HG02571 (cell line): ENCODE measurements around the gene AGPAT2.

ENCODE experiments used
- ATAC-seq: cut with Tn5 transposase; IDR thresholded peaks from one replicate; pipeline ENCODE4 v1.9.1; 2021; ENCODE audit warnings: mild to moderate bottlenecking, moderate library complexity; ENCODE audit not compliant: unreplicated experiment

Gene AGPAT2

DNA sequence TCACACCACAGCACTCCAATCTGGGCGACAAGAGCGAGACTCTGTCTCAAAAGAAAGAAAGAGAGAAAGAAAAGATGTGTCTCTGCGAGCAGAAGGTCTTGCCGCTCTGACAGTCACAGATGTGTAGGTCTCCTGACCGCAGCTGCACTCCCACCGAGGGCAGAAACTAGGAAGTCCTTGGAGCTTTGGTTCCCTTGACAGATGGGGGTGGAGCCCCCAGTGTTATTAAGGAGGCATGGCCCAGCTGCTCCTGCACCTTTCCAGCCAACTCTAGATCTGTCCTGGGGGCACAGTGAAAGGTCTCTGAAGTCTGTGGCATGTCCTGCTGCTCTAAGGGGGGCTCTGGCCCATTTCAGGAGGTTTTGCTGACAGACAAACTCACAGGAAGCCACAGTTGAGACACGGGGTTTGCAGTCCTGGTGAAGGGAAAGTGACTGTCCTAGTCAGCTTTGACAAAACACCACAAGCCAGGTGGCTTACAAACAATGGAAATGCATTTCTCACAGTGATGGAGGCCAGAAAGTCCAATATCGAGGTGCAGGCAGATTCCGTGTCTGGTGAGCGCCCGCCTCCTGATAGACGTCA lies 16.1 kb upstream of the AGPAT2 start:
- no peak for ATAC-seq

GRCh38 chr9:136701668-136702053 lies 14.4 kb upstream of the AGPAT2 start:
- ATAC-seq, result no peak

GRCh38 chr9:136700959-136701667 lies 13.9 kb upstream of the AGPAT2 start:
- ATAC-seq, result peak; percentile 67

DNA sequence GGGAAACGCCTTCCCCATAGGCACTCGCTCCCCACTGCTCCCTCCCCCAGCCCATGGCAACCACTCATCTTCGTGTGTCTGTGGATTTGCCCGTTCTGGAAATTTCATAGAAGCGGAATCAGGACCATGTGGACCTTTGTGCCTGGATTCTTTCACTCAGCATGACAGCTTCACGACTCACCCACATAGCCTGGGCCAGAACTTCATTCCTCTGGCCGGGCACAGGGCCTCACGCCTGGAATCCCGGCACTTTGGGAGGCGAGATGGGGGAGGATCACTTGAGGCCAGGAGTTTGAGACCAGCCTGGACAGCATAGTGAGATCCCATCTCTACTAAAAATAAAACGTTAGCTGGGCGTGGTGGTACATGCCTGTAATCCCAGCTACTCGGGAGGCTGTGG lies 13.0 kb upstream of the AGPAT2 start:
- ATAC-seq, result no peak

GRCh38 chr9:136698635-136699246 lies 11.5 kb upstream of the AGPAT2 start:
- ATAC-seq, result no peak

GRCh38 chr9:136697821-136698526 lies 10.7 kb upstream of the AGPAT2 start:
- ATAC-seq, result no peak

DNA sequence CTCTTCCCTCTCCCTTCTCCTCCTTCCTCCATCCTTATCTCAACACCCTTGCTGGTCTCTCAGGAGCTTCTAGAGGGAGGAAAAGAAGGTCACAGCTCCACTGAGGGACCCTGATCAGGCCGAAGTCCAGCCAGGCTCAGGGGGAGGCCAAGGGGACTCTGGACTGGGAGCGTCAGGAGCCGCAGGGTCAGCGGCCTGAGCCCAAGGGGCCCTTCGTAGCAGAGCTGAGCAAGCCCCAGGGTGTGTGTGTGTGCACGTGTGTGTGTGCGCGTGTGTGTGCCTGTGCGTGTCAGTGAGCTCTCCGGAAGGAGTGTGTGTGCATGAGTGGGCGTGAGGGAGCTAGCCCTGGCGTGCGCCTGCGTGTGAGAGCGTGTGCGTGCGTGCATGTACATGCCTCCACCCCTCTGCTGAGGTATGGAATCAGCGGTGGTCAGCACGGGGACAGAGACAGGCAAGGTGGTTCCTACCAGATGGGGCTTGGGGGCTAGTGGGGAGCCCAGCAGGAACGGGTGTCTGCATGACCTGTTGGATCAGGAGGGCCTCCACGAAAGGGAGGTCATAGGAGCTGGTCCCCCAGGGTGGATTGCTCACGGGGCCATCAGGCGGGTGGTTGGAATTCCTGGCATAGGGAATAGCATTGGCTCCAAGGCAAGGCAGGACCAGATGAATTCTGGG lies 10.0 kb upstream of the AGPAT2 start:
- ATAC-seq, result no peak

DNA sequence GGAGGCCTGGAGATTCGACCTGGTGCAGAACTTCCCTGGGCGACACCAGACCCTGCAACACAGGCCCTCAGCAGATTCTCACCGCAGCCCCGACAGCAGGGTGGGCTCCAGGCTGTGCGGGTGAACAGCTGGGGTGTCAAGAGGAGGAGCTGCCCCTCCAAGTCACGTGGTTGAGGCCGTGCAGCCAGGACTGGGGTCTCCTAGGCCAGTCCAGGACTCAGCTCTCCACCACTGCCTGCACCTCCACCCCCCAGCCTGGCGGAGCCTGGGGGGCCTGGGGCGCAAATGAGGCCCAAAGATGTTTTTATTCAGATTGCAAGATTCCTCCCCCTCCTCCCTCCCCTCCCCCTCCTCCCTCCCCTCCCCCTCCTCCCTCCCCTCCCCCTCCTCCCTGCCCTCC lies 9.2 kb upstream of the AGPAT2 start:
- ATAC-seq, result no peak

- ATAC-seq, result no peak
Observed at GRCh38 chr9:136695955-136696354, 8.7 kb upstream of the AGPAT2 start.

DNA sequence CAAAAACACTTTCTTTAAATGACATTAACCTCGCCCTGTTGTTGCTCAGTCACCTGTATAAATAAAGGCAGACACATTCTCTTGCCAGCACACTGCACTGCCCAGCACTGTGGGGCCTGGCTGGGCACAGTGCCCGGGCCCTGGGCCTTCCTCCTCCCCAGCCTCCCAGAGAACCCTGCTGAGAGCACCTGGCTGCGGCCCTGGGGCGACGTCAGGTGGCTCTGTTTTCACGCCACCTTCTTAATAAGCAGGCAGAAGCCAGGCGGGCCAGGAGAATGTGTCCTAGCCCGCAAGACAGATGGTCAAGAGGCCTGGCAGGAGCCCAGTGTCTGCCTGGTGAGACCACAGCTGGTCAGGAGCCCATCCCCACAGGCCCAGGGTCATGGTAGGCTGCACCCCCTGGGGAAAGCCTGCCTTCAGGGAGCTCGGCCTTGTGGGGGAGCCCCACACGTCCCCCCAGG lies 8.2 kb upstream of the AGPAT2 start:
- no peak for ATAC-seq

DNA sequence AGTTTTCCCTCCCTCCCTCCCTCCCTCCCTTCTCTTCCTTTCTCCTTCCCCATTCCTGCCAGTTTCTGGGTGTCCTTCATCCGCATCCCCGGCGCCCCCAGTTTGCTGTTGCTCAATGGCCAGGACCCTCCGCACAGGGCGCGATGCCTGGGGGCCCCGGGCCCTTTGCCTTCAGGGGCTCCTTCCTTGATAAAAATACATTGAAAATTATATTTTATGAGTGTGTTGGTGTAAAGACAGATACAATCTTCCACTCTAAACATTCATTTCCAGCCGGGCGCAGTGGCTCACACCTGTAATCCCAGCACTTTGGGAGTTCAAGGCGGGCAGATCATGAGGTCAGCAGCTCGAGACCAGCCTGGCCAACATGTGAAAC lies 7.6 kb upstream of the AGPAT2 start:
- ATAC-seq, result no peak

- ATAC-seq, result no peak
Observed at GRCh38 chr9:136694163-136694871, 7.1 kb upstream of the AGPAT2 start.

GRCh38 chr9:136693490-136694162 lies 6.4 kb upstream of the AGPAT2 start:
- no peak for ATAC-seq

DNA sequence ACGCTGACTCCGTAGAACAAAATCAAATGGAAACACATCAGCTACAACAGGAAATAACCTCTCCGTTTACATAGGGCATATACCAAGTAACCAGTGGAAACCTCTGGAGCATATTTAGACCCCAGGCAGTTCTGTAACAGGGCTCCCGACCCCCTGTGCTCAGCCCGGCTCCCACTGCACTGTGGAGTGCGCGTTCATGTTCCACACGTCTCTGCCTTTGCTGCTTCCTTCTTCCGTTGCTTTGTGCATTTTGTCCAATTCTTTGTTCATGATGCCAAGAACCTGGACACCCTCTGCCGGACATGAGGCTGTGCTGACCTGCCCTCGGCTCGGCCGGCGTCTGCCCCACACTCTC lies 5.9 kb upstream of the AGPAT2 start:
- ATAC-seq, result no peak

DNA sequence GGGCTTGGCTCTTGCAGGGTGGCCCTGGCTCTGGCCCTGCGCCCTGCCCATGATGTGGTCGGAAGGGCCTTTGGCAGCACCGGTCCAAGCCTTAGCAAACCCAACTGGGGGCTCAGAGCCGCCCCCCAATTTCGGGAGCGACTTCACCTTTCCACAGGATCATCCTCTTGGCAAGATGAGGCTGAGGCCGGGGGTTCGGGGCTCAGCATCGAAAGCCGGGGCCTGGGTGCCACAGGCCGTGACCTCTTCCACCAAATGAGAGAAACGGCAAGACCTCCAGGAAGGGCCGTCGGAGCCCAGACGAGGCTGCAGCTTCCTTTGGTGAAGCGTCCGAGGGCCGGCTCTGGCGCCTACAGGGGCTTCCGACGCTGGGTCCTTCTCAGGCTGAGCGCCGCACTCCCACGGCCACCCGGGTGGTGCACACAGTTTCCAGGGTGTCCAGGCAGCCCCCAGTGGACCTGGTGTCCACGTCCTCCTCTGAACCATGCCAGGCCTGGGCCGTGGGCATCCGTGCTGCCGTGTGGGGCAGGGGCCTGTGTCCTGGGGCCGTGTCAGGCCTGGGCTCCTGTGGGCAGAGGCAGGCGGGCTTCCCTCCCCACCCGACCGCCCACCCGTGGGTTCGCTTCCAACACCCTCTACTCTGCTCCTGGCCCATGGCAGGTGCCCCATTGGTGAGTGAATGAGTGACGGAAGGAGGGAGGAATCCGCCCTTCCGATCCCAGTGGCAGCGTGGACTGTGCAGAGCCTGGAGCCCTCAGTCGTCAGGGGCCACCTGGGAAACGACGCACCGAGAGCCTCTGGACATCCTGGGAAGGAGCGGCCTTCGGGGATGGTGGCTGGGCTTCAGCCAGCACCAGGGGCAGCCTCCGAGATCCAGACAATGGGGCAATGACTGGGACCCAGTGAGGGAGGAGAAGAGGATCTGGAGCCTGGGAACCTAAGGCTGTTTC lies 5.2 kb upstream of the AGPAT2 start:
- no peak for ATAC-seq

GRCh38 chr9:136691316-136692184 lies 4.3 kb upstream of the AGPAT2 start:
- no peak for ATAC-seq

GRCh38 chr9:136690806-136691261 lies 3.6 kb upstream of the AGPAT2 start:
- no peak for ATAC-seq
